ENCODE results near the gene ACSM3. TPM values are rescaled to one million over a fixed set of nuclear protein-coding genes. Genes with fewer than 3 reads are reported as not detected.
A peak's percentile ranks its signal among the peaks of the same experiment; 100 is the strongest.

The ACSM3 gene
- total and polyA plus RNA-seq, 9 of the 15 experiments (the other 6 are each of a cell fraction or from before 2014, with no cell fraction given): 112 to 420 (median 182) TPM

GRCh38 chr16:20743591-20743990, 20.2 kb upstream of the ACSM3 start:
- Histone ChIP-seq H4K20me1 (replicated peaks; ENCODE audit: control insufficient read depth, insufficient read depth, low read length) (no peaks in the 10 kb centered on the region), H3K9me1 (ENCODE audit: control insufficient read depth, insufficient read depth, low read length) (no peaks in the 10 kb centered on the region), H3K9ac (ENCODE audit: insufficient read depth in 1 of 2, low read depth in 2 of 2, low read length in 2 of 2) (peak overlapping the region in 1 of 2 experiments; percentile 14; a peak in 1 of 4 replicates), H3K4me2 (ENCODE audit: insufficient read depth, low read length) (no peak overlapping the region), H3K27ac (ENCODE audit: extremely low read depth, low read depth, low read length) (peak overlapping the region; percentile 89; the same call in 1 of the 3 replicates), H2AFZ (ENCODE audit: low read depth, low read length) (peak overlapping the region; percentile 7), H3K4me1 (replicated peaks in 1 of 2; ENCODE audit: control insufficient read depth in 2 of 2, insufficient read depth in 2 of 2, low read length in 2 of 2) (peaks cover 38 to 70% of the 10 kb centered on the region in 2 experiments), H3K79me2 (ENCODE audit: control insufficient read depth, insufficient read depth, low read length) (peaks cover 30% of the 10 kb centered on the region), H3K27me3 (ENCODE audit: control insufficient read depth in 2 of 2, insufficient read depth in 2 of 2, low read length in 2 of 2) (no peaks in the 10 kb centered on the region), H3K4me3 (no peak overlapping the region), H3K9me3 (replicated peaks; ENCODE audit: control insufficient read depth, insufficient read depth, low read depth, low read length) (peaks cover 18% of the 10 kb centered on the region), H3K36me3 (ENCODE audit: control insufficient read depth, insufficient read depth, low read length) (peaks cover 26% of the 10 kb centered on the region)
- no peak for TF ChIP-seq BHLHE40 (IDR thresholded peaks at IDR 0.05; ENCODE audit: low read length)
- no peak for TF ChIP-seq ZNF699 (CRISPR knock-in tag; IDR thresholded peaks at IDR 0.05; ENCODE audit: insufficient replicate concordance)
- ChIA-PET CTCF (ENCODE audit: low intra/inter-chr PET ratio) (no interaction called here), POLR2A (no interaction called here)
- ATAC-seq (no peak), DNase-seq (ENCODE audit: extremely low read depth in 1 of 4, low spot score in 3 of 4) (no peak), FAIRE-seq (no peak)
- no TSS peak for BruUV-seq (replicated peaks)
- in situ Hi-C loops (cut with MboI): no loop called here
- intact Hi-C loops (cut with micrococcal nuclease): loop anchor here (5.0 kb wide), 3 partner anchors 34 to 64 kb away; partner anchors contain the start of genes ERI2 and REXO5

GRCh38 chr16:20744922-20745440, 18.8 kb upstream of the ACSM3 start:
- ChIA-PET POLR2A (interaction anchor here (0.6 to 1.9 kb wide), 4 partner anchors 9 to 218 kb away, joined by 3 to 7 read pairs (median 4); partner anchors contain the start of genes ERI2 and REXO5), CTCF (ENCODE audit: low intra/inter-chr PET ratio) (no interaction called here)
- H3K4me3 ChIP-seq: no peak overlapping the region
- peak overlapping the region; percentile 61 for H3K4me2 ChIP-seq (ENCODE audit: insufficient read depth, low read length)
- WGBS (ENCODE audit: insufficient coverage, low coverage, missing lambda C conversion rate): 2% methylated on average over 6 of the region's 7 CpGs
- peaks cover 16% of the 10 kb centered on the region for H3K79me2 ChIP-seq (ENCODE audit: control insufficient read depth, insufficient read depth, low read length)
- H3K9me1 ChIP-seq (ENCODE audit: control insufficient read depth, insufficient read depth, low read length): no peaks in the 10 kb centered on the region
- intact Hi-C loops (cut with micrococcal nuclease) (loop anchor here (5.0 kb wide), 3 partner anchors 32 to 63 kb away; partner anchors contain the start of genes ERI2 and REXO5), in situ Hi-C loops (cut with MboI) (no loop called here)
- H4K20me1 ChIP-seq (replicated peaks; ENCODE audit: control insufficient read depth, insufficient read depth, low read length): no peaks in the 10 kb centered on the region
- H3K36me3 ChIP-seq (ENCODE audit: control insufficient read depth, insufficient read depth, low read length): peaks cover 20% of the 10 kb centered on the region
- peaks cover 32% of the 10 kb centered on the region for H3K9me3 ChIP-seq (replicated peaks; ENCODE audit: control insufficient read depth, insufficient read depth, low read depth, low read length)
- peak overlapping the region; percentile 95 for H2AFZ ChIP-seq (ENCODE audit: low read depth, low read length)
- peak in 3 of 4 experiments; percentile 38 to 89 (median 72) for DNase-seq (ENCODE audit: extremely low read depth in 1 of 4, low spot score in 3 of 4)
- H3K27me3 ChIP-seq (ENCODE audit: control insufficient read depth in 2 of 2, insufficient read depth in 2 of 2, low read length in 2 of 2): no peaks in the 10 kb centered on the region
- FAIRE-seq: peak; percentile 89
- H3K27ac ChIP-seq (ENCODE audit: extremely low read depth, low read depth, low read length): peak overlapping the region; percentile 89
- ATAC-seq: peak; percentile 59
- H3K9ac ChIP-seq (ENCODE audit: insufficient read depth in 1 of 2, low read depth in 2 of 2, low read length in 2 of 2): peak overlapping the region in 1 of 2 experiments; percentile 52; a peak in 3 of 4 replicates
- no TSS peak for BruUV-seq (replicated peaks)
- peaks cover 36 to 75% of the 10 kb centered on the region in 2 experiments for H3K4me1 ChIP-seq (replicated peaks in 1 of 2; ENCODE audit: control insufficient read depth in 2 of 2, insufficient read depth in 2 of 2, low read length in 2 of 2)
- TF ChIP-seq PTTG1 (tag; IDR thresholded peaks at IDR 0.05; ENCODE audit: low read depth) (no peak), SMAD3 (CRISPR knock-in tag; conservative IDR thresholded peaks at IDR 0.05) (no peak), SAP30 (IDR thresholded peaks at IDR 0.05; ENCODE audit: borderline replicate concordance, insufficient read depth, low read depth, low read length, poor library complexity, severe bottlenecking) (no peak), HNRNPH1 (optimal IDR thresholded peaks at IDR 0.05; ENCODE audit: low read depth, low read length) (no peak)
- TF ChIP-seq, protein P1, sequence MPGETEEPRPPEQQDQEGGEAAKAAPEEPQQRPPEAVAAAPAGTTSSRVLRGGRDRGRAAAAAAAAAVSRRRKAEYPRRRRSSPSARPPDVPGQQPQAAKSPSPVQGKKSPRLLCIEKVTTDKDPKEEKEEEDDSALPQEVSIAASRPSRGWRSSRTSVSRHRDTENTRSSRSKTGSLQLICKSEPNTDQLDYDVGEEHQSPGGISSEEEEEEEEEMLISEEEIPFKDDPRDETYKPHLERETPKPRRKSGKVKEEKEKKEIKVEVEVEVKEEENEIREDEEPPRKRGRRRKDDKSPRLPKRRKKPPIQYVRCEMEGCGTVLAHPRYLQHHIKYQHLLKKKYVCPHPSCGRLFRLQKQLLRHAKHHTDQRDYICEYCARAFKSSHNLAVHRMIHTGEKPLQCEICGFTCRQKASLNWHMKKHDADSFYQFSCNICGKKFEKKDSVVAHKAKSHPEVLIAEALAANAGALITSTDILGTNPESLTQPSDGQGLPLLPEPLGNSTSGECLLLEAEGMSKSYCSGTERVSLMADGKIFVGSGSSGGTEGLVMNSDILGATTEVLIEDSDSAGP (CRISPR knock-in tag; IDR thresholded peaks at IDR 0.05): no peak

All from K562 (cell line).